Measurements from ENCODE around the gene ACER3.
A peak's percentile ranks its signal among the peaks of the same experiment; 100 is the strongest.
"Not testable (repeated sequence)": the region's sequence is repeated elsewhere in the genome, so short reads cannot be mapped to it uniquely, and the experiment has no call there.

ACER3 gene

GRCh38 chr11:76854709-76855108, 6.0 kb upstream of the ACER3 start:
- Histone ChIP-seq H3K4me1 (ENCODE audit: control insufficient read depth, insufficient read depth, low read length) (peaks cover 24% of the 10 kb centered on the region), H3K36me3 (ENCODE audit: control insufficient read depth, insufficient read depth, low read length, severe bottlenecking) (no peaks in the 10 kb centered on the region), H3K9me3 (ENCODE audit: control insufficient read depth, low read length) (no peaks in the 10 kb centered on the region)

GRCh38 chr11:76855670-76856069, 5.0 kb upstream of the ACER3 start:
- H3K27me3 ChIP-seq (replicated peaks; ENCODE audit: control insufficient read depth, insufficient read depth, low read length); H3K36me3 ChIP-seq (ENCODE audit: control insufficient read depth, insufficient read depth, low read length, severe bottlenecking); DNase-seq (ENCODE audit: low read depth); H3K9ac ChIP-seq (ENCODE audit: low read length); H3K9me3 ChIP-seq (ENCODE audit: control insufficient read depth, low read length); H3K4me3 ChIP-seq (ENCODE audit: low read length): not testable (repeated sequence)
- peaks cover 20% of the 10 kb centered on the region for H3K4me1 ChIP-seq (ENCODE audit: control insufficient read depth, insufficient read depth, low read length)

More at GRCh38 chr11:76854709-76855108, 6.0 kb upstream of the ACER3 start:
- no peak overlapping the region for H3K4me3 ChIP-seq (ENCODE audit: low read length)
- H3K27me3 ChIP-seq (replicated peaks; ENCODE audit: control insufficient read depth, insufficient read depth, low read length), result no peaks in the 10 kb centered on the region
- no peak for DNase-seq (ENCODE audit: low read depth)
- no peak overlapping the region for H3K9ac ChIP-seq (ENCODE audit: low read length)

GRCh38 chr11:76856106-76856505, 4.6 kb upstream of the ACER3 start:
- H3K4me1 ChIP-seq (ENCODE audit: control insufficient read depth, insufficient read depth, low read length), result peaks cover 15% of the 10 kb centered on the region
- no peaks in the 10 kb centered on the region for H3K9me3 ChIP-seq (ENCODE audit: control insufficient read depth, low read length)
- no peak overlapping the region for H3K4me3 ChIP-seq (ENCODE audit: low read length)
- peak; percentile 34 for DNase-seq (ENCODE audit: low read depth)
- H3K9ac ChIP-seq (ENCODE audit: low read length), result no peak overlapping the region
- no peaks in the 10 kb centered on the region for H3K36me3 ChIP-seq (ENCODE audit: control insufficient read depth, insufficient read depth, low read length, severe bottlenecking)
- no peaks in the 10 kb centered on the region for H3K27me3 ChIP-seq (replicated peaks; ENCODE audit: control insufficient read depth, insufficient read depth, low read length)

- peaks cover 17% of the 10 kb centered on the region for H3K4me1 ChIP-seq (ENCODE audit: control insufficient read depth, insufficient read depth, low read length)
- no peak overlapping the region for H3K9ac ChIP-seq (ENCODE audit: low read length)
- no peak overlapping the region for H3K4me3 ChIP-seq (ENCODE audit: low read length)
- no peaks in the 10 kb centered on the region for H3K36me3 ChIP-seq (ENCODE audit: control insufficient read depth, insufficient read depth, low read length, severe bottlenecking)
- no peak for DNase-seq (ENCODE audit: low read depth)
- H3K27me3 ChIP-seq (replicated peaks; ENCODE audit: control insufficient read depth, insufficient read depth, low read length), result no peaks in the 10 kb centered on the region
- no peaks in the 10 kb centered on the region for H3K9me3 ChIP-seq (ENCODE audit: control insufficient read depth, low read length)
Measured at GRCh38 chr11:76856571-76856970, 4.1 kb upstream of the ACER3 start.

GRCh38 chr11:76857781-76858410, 2.8 kb upstream of the ACER3 start:
- H3K36me3 ChIP-seq (ENCODE audit: control insufficient read depth, insufficient read depth, low read length, severe bottlenecking), result no peaks in the 10 kb centered on the region
- DNase-seq (ENCODE audit: low read depth), result no peak
- H3K9ac ChIP-seq (ENCODE audit: low read length), result no peak overlapping the region
- peaks cover 28% of the 10 kb centered on the region for H3K4me1 ChIP-seq (ENCODE audit: control insufficient read depth, insufficient read depth, low read length)
- no peak overlapping the region for H3K4me3 ChIP-seq (ENCODE audit: low read length)
- no peaks in the 10 kb centered on the region for H3K9me3 ChIP-seq (ENCODE audit: control insufficient read depth, low read length)
- H3K27me3 ChIP-seq (replicated peaks; ENCODE audit: control insufficient read depth, insufficient read depth, low read length), result no peaks in the 10 kb centered on the region

GRCh38 chr11:76859708-76860227, 950 bp upstream of the ACER3 start:
- Histone ChIP-seq H3K4me3 (ENCODE audit: low read length) (no peak overlapping the region), H3K9ac (ENCODE audit: low read length) (no peak overlapping the region), H3K36me3 (ENCODE audit: control insufficient read depth, insufficient read depth, low read length, severe bottlenecking) (no peaks in the 10 kb centered on the region), H3K4me1 (ENCODE audit: control insufficient read depth, insufficient read depth, low read length) (peaks cover 32% of the 10 kb centered on the region), H3K9me3 (ENCODE audit: control insufficient read depth, low read length) (no peaks in the 10 kb centered on the region), H3K27me3 (replicated peaks; ENCODE audit: control insufficient read depth, insufficient read depth, low read length) (no peaks in the 10 kb centered on the region)
- DNase-seq (ENCODE audit: low read depth), result no peak

GRCh38 chr11:76861490-76861953, 804 bp downstream of the ACER3 start:
- no peak for DNase-seq (ENCODE audit: low read depth)
- Histone ChIP-seq H3K9ac (ENCODE audit: low read length) (peak overlapping the region; percentile 96), H3K36me3 (ENCODE audit: control insufficient read depth, insufficient read depth, low read length, severe bottlenecking) (peaks cover under 1% of the 10 kb centered on the region), H3K4me1 (ENCODE audit: control insufficient read depth, insufficient read depth, low read length) (peaks cover 28% of the 10 kb centered on the region), H3K27me3 (replicated peaks; ENCODE audit: control insufficient read depth, insufficient read depth, low read length) (no peaks in the 10 kb centered on the region), H3K4me3 (ENCODE audit: low read length) (peak overlapping the region; percentile 92), H3K9me3 (ENCODE audit: control insufficient read depth, low read length) (no peaks in the 10 kb centered on the region)

- Histone ChIP-seq H3K4me1 (ENCODE audit: control insufficient read depth, insufficient read depth, low read length) (peaks cover 26% of the 10 kb centered on the region), H3K4me3 (ENCODE audit: low read length) (peak overlapping the region; percentile 30)
- not testable (repeated sequence) for H3K9me3 ChIP-seq (ENCODE audit: control insufficient read depth, low read length); DNase-seq (ENCODE audit: low read depth); H3K9ac ChIP-seq (ENCODE audit: low read length); H3K27me3 ChIP-seq (replicated peaks; ENCODE audit: control insufficient read depth, insufficient read depth, low read length); H3K36me3 ChIP-seq (ENCODE audit: control insufficient read depth, insufficient read depth, low read length, severe bottlenecking)
Measured at GRCh38 chr11:76862794-76863193, 2.1 kb downstream of the ACER3 start.

- Histone ChIP-seq H3K4me3 (ENCODE audit: low read length) (peak overlapping the region; percentile 30), H3K36me3 (ENCODE audit: control insufficient read depth, insufficient read depth, low read length, severe bottlenecking) (peaks cover 11% of the 10 kb centered on the region), H3K27me3 (replicated peaks; ENCODE audit: control insufficient read depth, insufficient read depth, low read length) (no peaks in the 10 kb centered on the region), H3K9ac (ENCODE audit: low read length) (no peak overlapping the region), H3K4me1 (ENCODE audit: control insufficient read depth, insufficient read depth, low read length) (peaks cover 26% of the 10 kb centered on the region), H3K9me3 (ENCODE audit: control insufficient read depth, low read length) (no peaks in the 10 kb centered on the region)
- DNase-seq (ENCODE audit: low read depth), result no peak
Measured at GRCh38 chr11:76863196-76863777, 2.6 kb downstream of the ACER3 start.

GRCh38 chr11:76872959-76873827, 12.5 kb downstream of the ACER3 start:
- H3K36me3 ChIP-seq (ENCODE audit: control insufficient read depth, insufficient read depth, low read length, severe bottlenecking), result peaks cover 14% of the 10 kb centered on the region
- H3K9ac ChIP-seq (ENCODE audit: low read length), result no peak overlapping the region
- H3K27me3 ChIP-seq (replicated peaks; ENCODE audit: control insufficient read depth, insufficient read depth, low read length), result no peaks in the 10 kb centered on the region
- DNase-seq (ENCODE audit: low read depth), result no peak
- H3K4me1 ChIP-seq (ENCODE audit: control insufficient read depth, insufficient read depth, low read length), result no peaks in the 10 kb centered on the region
- H3K9me3 ChIP-seq (ENCODE audit: control insufficient read depth, low read length), result no peaks in the 10 kb centered on the region
- no peak overlapping the region for H3K4me3 ChIP-seq (ENCODE audit: low read length)

- Histone ChIP-seq H3K9ac (ENCODE audit: low read length) (no peak overlapping the region), H3K36me3 (ENCODE audit: control insufficient read depth, insufficient read depth, low read length, severe bottlenecking) (no peaks in the 10 kb centered on the region), H3K4me3 (ENCODE audit: low read length) (no peak overlapping the region), H3K4me1 (ENCODE audit: control insufficient read depth, insufficient read depth, low read length) (no peaks in the 10 kb centered on the region), H3K27me3 (replicated peaks; ENCODE audit: control insufficient read depth, insufficient read depth, low read length) (no peaks in the 10 kb centered on the region), H3K9me3 (ENCODE audit: control insufficient read depth, low read length) (no peaks in the 10 kb centered on the region)
- DNase-seq (ENCODE audit: low read depth), result no peak
Measured at GRCh38 chr11:76878014-76878413, 17.3 kb downstream of the ACER3 start.

All from adipocyte (in vitro differentiated cells).